HepG2 (cell line): ENCODE data around the gene PATL1. TPM values are rescaled to one million over a fixed set of nuclear protein-coding genes. Genes with fewer than 3 reads are reported as not detected.

Experiments used
- ARID2 ChIP-seq: sonication (generic); formaldehyde crosslinking; IDR thresholded peaks from 2 replicates; pipeline ENCODE4 v1.8.1; 2022; ENCODE audit warnings: mild to moderate bottlenecking, missing genetic modification reagents, borderline replicate concordance
- DPF2 ChIP-seq: sonication (generic); formaldehyde crosslinking; IDR thresholded peaks from 2 replicates; pipeline ENCODE4 v1.4.0; 2020; ENCODE audit warnings: mild to moderate bottlenecking, low read depth, missing genetic modification reagents, borderline replicate concordance
- MED1 ChIP-seq: sonication (generic); formaldehyde crosslinking; IDR thresholded peaks from 2 replicates; pipeline ENCODE4 v1.4.0; 2020; ENCODE audit warnings: missing genetic modification reagents
- PTBP1 ChIP-seq: fragments of 200-400 bp; formaldehyde crosslinking; IDR thresholded peaks from 2 replicates; pipeline ENCODE4 v1.6.1; 2018; ENCODE audit warnings: low read length, low read depth; ENCODE audit not compliant: poor library complexity, severe bottlenecking
- RNF2 ChIP-seq: fragments of 450-650 bp; conservative IDR thresholded peaks from 2 replicates; pipeline ENCODE4 v1.6.1; 2016; ENCODE audit warnings: low read depth
- SAFB2 ChIP-seq: sonication (generic); formaldehyde crosslinking; IDR thresholded peaks from 2 replicates; pipeline ENCODE4 v1.5.1; 2020; ENCODE audit warnings: missing genetic modification reagents, low read depth, mild to moderate bottlenecking, borderline replicate concordance
- SATB2 ChIP-seq: sonication (generic); formaldehyde crosslinking; IDR thresholded peaks from 2 replicates; pipeline ENCODE4 v1.5.0; 2020; ENCODE audit warnings: missing genetic modification reagents
- SP2 ChIP-seq: sonication (generic); formaldehyde crosslinking; IDR thresholded peaks from 2 replicates; pipeline ENCODE4 v1.5.1; 2020; ENCODE audit warnings: mild to moderate bottlenecking, missing genetic modification reagents
- ZNF230 ChIP-seq: sonication (generic); formaldehyde crosslinking; IDR thresholded peaks from 2 replicates; pipeline ENCODE4 v1.4.0; 2020; ENCODE audit warnings: mild to moderate bottlenecking, missing genetic modification reagents
- ZNF350 ChIP-seq: sonication (generic); formaldehyde crosslinking; IDR thresholded peaks from 2 replicates; pipeline ENCODE4 v1.4.0; 2020; ENCODE audit warnings: mild to moderate bottlenecking, low read depth, missing genetic modification reagents, borderline replicate concordance
- ZNF678 ChIP-seq: sonication (generic); formaldehyde crosslinking; IDR thresholded peaks from 2 replicates; pipeline ENCODE4 v1.4.0; 2020; ENCODE audit warnings: mild to moderate bottlenecking, missing genetic modification reagents
- polyA plus RNA-seq, 8 experiments: library from polyadenylated mRNA; depleted of rRNA in 3 of 8; stranded (reverse) in 7 of 8; unstranded in 1 of 8; fragments of >200 nt; fragmentation: Illumina TruSeq in 4 of 8; extraction: Trizol in 4 of 8; gene quantifications; 2 replicates each; pipeline versions ENCODE4 v1.2.1 to v1.2.3, GENCODE V29; 2011 to 2016; ENCODE audit warnings: low read depth in 4 of 8, missing spikeins in 1 of 8, mixed read lengths in 1 of 8; ENCODE audit not compliant: insufficient read depth in 1 of 8
- total RNA-seq, 5 experiments: library from RNA; depleted of rRNA; stranded (reverse); fragments of >200 nt; fragmentation: Illumina TruSeq; extraction: Trizol; gene quantifications; 2 replicates each; pipeline ENCODE4 v1.2.3, GENCODE V29; 2016; ENCODE audit warnings: low read depth in 1 of 5
- TF ChIP-seq, protein P1 (sequence below): IDR thresholded peaks from 2 replicates; pipeline ENCODE4 v1.6.1; 2018; ENCODE audit warnings: missing genetic modification reagents
- TF ChIP-seq, protein P2 (sequence below): sonication (generic); formaldehyde crosslinking; conservative IDR thresholded peaks from 2 replicates; pipeline ENCODE4 v1.4.0; 2020; ENCODE audit warnings: missing genetic modification reagents
- TF ChIP-seq, protein P3 (sequence below): sonication (generic); formaldehyde crosslinking; IDR thresholded peaks from 2 replicates; pipeline ENCODE4 v1.8.1; 2023; ENCODE audit warnings: mild to moderate bottlenecking, missing genetic modification reagents
- TF ChIP-seq, protein P4 (sequence below): sonication (generic); formaldehyde crosslinking; IDR thresholded peaks from 2 replicates; pipeline ENCODE4 v1.4.0; 2020; ENCODE audit warnings: missing genetic modification reagents
- TF ChIP-seq, protein P5 (sequence below): sonication (generic); formaldehyde crosslinking; IDR thresholded peaks from 2 replicates; pipeline ENCODE4 v1.8.1; 2023; ENCODE audit warnings: missing genetic modification reagents, inconsistent platforms, borderline replicate concordance
- TF ChIP-seq, protein P6 (sequence below): sonication (generic); formaldehyde crosslinking; IDR thresholded peaks from 2 replicates; pipeline ENCODE4 v1.4.0; 2020; ENCODE audit warnings: low read depth, missing genetic modification reagents

Gene PATL1
- total and polyA plus RNA-seq, 2 of the 13 experiments (the other 11 are each of a cell fraction or from before 2014, with no cell fraction given) = 12.9 to 26.8 TPM

DNA sequence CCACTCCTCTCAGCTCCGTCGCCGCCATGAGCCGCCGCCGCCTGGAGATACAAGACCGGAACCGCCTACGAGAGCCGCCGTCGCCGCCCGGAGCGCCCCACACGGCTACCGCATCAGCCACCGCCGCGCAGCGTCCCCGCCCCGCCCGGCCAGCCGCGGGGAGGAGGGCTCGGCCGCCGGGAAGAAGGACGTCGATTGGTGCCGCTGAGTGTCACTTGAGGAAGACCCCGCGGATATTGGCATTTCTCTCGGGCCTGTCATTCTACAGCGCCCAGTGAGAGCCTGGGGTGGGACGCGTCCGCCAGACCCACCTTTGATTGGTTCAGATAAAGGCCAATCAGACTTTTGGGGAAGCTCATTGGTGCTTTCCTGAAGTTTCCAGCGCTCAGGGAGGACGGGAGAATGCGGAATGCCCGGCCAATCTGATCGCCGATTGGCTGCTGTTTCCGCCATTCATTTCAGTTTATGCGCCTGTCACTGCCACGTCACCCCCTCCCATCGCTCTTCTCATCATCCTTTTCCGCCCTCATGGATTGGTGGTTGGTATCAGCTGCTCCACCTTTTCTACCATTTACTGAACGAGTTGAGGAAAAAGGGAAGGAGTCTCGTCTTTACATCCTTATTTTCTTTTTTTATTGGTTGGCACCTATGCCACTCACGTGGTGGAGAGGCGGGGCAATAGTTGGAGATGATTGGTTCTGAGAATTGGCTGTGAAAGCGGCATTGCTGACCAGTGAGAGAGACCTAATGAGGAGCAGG lies 53.0 kb downstream of the PATL1 start, which contains the start of gene OSBP (continued):
- TF ChIP-seq ARID2 (CRISPR knock-in tag) = no peak
- TF ChIP-seq SATB2 (CRISPR knock-in tag) = no peak
- peak; percentile 98 for TF ChIP-seq SP2 (CRISPR knock-in tag)
- TF ChIP-seq, protein P1, sequence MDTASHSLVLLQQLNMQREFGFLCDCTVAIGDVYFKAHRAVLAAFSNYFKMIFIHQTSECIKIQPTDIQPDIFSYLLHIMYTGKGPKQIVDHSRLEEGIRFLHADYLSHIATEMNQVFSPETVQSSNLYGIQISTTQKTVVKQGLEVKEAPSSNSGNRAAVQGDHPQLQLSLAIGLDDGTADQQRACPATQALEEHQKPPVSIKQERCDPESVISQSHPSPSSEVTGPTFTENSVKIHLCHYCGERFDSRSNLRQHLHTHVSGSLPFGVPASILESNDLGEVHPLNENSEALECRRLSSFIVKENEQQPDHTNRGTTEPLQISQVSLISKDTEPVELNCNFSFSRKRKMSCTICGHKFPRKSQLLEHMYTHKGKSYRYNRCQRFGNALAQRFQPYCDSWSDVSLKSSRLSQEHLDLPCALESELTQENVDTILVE (CRISPR knock-in tag) = no peak; the same call in 1 of the 2 replicates
- no peak for TF ChIP-seq DPF2 (CRISPR knock-in tag)
- TF ChIP-seq MED1 (CRISPR knock-in tag) = peak; percentile 40; the same call in 1 of the 2 replicates
- TF ChIP-seq, protein P2, sequence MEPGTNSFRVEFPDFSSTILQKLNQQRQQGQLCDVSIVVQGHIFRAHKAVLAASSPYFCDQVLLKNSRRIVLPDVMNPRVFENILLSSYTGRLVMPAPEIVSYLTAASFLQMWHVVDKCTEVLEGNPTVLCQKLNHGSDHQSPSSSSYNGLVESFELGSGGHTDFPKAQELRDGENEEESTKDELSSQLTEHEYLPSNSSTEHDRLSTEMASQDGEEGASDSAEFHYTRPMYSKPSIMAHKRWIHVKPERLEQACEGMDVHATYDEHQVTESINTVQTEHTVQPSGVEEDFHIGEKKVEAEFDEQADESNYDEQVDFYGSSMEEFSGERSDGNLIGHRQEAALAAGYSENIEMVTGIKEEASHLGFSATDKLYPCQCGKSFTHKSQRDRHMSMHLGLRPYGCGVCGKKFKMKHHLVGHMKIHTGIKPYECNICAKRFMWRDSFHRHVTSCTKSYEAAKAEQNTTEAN = peak; percentile 55; the same call in 1 of the 2 replicates
- TF ChIP-seq, protein P3, sequence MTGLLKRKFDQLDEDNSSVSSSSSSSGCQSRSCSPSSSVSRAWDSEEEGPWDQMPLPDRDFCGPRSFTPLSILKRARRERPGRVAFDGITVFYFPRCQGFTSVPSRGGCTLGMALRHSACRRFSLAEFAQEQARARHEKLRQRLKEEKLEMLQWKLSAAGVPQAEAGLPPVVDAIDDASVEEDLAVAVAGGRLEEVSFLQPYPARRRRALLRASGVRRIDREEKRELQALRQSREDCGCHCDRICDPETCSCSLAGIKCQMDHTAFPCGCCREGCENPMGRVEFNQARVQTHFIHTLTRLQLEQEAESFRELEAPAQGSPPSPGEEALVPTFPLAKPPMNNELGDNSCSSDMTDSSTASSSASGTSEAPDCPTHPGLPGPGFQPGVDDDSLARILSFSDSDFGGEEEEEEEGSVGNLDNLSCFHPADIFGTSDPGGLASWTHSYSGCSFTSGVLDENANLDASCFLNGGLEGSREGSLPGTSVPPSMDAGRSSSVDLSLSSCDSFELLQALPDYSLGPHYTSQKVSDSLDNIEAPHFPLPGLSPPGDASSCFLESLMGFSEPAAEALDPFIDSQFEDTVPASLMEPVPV = 0 out of 2 replicates have a peak, but pooled peaks have one; percentile 16
- no peak for TF ChIP-seq ZNF678 (CRISPR knock-in tag)
- TF ChIP-seq ZNF350 (CRISPR knock-in tag) = 0 out of 2 replicates have a peak, but pooled peaks have one; percentile 78
- 0 out of 2 replicates have a peak, but pooled peaks have one; percentile 8 for TF ChIP-seq RNF2
- TF ChIP-seq, protein P4, sequence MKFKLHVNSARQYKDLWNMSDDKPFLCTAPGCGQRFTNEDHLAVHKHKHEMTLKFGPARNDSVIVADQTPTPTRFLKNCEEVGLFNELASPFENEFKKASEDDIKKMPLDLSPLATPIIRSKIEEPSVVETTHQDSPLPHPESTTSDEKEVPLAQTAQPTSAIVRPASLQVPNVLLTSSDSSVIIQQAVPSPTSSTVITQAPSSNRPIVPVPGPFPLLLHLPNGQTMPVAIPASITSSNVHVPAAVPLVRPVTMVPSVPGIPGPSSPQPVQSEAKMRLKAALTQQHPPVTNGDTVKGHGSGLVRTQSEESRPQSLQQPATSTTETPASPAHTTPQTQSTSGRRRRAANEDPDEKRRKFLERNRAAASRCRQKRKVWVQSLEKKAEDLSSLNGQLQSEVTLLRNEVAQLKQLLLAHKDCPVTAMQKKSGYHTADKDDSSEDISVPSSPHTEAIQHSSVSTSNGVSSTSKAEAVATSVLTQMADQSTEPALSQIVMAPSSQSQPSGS (CRISPR knock-in tag) = peak; percentile 38
- TF ChIP-seq PTBP1 = no peak
- no peak for TF ChIP-seq SAFB2
- 0 out of 2 replicates have a peak, but pooled peaks have one; percentile 48 for TF ChIP-seq ZNF230 (CRISPR knock-in tag)
- TF ChIP-seq, protein P5, sequence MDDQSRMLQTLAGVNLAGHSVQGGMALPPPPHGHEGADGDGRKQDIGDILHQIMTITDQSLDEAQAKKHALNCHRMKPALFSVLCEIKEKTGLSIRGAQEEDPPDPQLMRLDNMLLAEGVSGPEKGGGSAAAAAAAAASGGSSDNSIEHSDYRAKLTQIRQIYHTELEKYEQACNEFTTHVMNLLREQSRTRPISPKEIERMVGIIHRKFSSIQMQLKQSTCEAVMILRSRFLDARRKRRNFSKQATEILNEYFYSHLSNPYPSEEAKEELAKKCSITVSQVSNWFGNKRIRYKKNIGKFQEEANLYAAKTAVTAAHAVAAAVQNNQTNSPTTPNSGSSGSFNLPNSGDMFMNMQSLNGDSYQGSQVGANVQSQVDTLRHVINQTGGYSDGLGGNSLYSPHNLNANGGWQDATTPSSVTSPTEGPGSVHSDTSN (CRISPR knock-in tag) = peak; percentile 95; the same call in 1 of the 2 replicates
- TF ChIP-seq, protein P6, sequence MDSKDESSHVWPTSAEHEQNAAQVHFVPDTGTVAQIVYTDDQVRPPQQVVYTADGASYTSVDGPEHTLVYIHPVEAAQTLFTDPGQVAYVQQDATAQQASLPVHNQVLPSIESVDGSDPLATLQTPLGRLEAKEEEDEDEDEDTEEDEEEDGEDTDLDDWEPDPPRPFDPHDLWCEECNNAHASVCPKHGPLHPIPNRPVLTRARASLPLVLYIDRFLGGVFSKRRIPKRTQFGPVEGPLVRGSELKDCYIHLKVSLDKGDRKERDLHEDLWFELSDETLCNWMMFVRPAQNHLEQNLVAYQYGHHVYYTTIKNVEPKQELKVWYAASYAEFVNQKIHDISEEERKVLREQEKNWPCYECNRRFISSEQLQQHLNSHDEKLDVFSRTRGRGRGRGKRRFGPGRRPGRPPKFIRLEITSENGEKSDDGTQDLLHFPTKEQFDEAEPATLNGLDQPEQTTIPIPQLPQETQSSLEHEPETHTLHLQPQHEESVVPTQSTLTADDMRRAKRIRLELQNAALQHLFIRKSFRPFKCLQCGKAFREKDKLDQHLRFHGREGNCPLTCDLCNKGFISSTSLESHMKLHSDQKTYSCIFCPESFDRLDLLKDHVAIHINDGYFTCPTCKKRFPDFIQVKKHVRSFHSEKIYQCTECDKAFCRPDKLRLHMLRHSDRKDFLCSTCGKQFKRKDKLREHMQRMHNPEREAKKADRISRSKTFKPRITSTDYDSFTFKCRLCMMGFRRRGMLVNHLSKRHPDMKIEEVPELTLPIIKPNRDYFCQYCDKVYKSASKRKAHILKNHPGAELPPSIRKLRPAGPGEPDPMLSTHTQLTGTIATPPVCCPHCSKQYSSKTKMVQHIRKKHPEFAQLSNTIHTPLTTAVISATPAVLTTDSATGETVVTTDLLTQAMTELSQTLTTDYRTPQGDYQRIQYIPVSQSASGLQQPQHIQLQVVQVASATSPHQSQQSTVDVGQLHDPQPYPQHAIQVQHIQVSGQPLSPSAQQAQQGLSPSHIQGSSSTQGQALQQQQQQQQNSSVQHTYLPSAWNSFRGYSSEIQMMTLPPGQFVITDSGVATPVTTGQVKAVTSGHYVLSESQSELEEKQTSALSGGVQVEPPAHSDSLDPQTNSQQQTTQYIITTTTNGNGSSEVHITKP (CRISPR knock-in tag) = no peak
